NCI-H774 (cell line): Measurements from ENCODE around the gene YPEL2.
"Not testable (repeated sequence)": the region's sequence is repeated elsewhere in the genome, so short reads cannot be mapped to it uniquely, and the experiment has no call there.

ENCODE experiments used
- DNase-seq: peaks from one replicate; lab custom pipeline; 2025; lab: John Stamatoyannopoulos, UW

The YPEL2 gene, protein sequence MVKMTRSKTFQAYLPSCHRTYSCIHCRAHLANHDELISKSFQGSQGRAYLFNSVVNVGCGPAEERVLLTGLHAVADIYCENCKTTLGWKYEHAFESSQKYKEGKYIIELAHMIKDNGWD

GRCh38 chr17:59331129-59331928, at the start of gene YPEL2:
Gene YPEL2 (plus strand): TSS chr17:59331655. CDS start chr17:59353410, 21,755 bp downstream.
- DNase-seq: peak; percentile 94

GRCh38 chr17:59284317-59284716, 47.1 kb upstream of the YPEL2 start:
- no peak for DNase-seq

GRCh38 chr17:59287452-59287851, 44.0 kb upstream of the YPEL2 start:
- no peak for DNase-seq

DNA sequence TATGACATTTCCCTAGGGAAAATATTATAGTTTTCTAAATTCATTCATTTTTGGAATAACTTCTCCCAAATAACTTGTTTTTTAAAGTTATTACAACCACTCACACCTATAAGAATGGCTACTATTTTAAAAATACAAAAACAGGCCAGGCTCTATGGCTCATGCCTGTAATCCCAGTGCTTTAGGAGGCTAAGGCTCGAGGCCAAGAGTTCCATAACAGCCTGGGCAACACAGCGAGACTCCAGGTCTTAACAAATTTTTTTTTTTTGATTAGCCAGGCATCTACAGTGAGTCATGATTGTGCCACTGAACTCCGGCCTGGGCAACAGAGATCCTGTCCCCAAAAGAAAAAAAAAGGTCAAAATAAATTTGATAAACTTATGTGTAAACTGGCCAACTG, 43.6 kb upstream of the YPEL2 start:
- DNase-seq: no peak

DNA sequence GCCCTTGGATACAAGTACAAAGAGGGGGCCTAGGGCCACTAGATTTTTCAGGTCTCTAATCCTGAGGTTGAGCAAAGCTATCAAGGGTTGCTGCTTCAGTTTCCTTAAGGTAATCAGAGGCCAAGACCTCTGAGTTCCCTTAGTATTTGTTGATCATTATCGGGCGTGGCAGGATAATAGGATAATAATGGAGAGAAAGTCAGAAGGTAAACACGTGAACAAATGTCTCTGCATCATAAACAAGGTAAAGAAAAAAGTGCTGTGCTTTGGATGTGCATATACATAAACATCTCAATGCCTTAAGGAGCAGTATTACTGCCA, 41.5 kb upstream of the YPEL2 start:
- no peak for DNase-seq

DNA sequence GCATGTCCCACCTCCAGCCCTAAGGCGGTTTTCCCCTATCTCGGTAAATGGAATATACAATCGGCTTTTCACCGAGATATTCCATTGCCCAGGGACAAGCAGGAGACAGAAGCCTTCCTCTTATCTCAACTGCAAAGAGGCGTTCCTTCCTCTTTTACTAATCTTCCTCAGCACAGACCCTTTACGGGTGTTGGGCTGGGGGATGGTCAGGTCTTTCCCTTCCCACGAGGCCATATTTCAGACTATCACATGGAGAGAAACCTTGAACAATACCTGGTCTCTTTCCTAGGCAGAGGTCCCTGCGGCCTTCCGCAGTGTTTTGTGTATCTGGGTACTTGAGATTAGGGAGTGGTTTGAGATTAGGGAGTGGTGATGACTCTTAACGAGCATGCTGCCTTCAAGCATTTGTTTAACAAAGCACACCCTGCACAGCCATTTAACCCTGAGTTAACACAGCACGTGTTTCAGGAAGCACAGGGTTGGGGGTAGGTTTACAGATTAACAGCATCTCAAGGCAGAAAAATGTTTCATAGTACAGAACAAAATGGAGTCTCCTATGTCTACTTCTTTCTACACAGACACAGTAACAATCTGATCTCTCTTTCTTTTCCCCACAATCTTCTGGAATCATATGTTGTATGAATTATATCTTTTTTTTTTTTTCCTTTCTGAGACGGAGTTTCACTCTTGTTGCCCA, 41.0 kb upstream of the YPEL2 start:
- peak; percentile 50 for DNase-seq

GRCh38 chr17:59292174-59292523, 39.3 kb upstream of the YPEL2 start:
- no peak for DNase-seq

GRCh38 chr17:59296190-59296589, 35.3 kb upstream of the YPEL2 start:
- DNase-seq: no peak

DNA sequence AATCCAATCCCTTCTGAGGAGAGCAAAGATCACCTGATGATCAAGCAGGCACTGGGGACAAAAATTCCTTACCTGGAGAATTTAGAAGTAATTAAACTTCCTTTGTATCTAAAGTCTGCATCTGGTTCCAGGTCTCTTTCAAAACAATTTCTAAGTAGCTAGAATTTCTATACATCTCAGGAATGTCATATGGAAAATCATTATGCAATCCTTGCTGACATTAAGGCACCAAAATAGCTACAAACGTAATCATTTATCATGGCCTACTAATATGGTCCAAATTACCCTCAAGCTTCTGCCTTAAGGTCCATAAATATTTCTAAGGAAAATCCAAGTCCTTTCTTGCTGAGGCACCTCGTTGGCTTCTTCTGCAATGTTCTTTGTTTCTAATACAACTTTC, 32.9 kb upstream of the YPEL2 start:
- no peak for DNase-seq

DNA sequence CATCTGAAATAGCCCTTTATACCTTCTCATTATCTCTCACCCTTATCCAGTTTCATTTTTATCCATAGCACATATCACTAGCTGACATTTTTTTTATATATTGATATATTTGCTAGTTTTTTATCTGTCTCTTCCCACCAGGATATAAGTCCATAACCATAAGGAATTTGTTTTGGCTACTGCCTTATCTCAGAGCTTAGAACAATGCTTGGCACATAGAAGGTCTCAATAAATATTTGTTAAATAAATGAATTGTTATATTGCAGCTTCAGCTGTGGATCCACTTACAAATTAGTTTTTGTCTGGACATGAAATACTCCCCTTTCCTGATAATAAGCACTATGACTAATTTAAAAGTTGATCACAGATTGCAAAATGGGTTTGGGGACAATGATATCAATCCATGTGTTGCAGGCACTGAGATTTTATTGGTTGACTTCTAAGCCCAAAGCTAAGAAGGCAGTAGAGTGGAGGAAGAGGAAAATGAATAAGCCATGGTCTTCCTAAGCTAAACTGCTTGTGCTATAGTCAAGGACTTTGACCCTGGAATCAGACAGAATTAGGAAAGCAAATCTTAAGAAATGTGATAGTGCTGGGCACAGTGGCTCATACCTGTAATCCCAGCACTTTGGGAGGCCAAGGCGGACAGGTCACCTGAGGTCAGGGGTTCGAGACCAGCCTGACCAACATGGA, 31.9 kb upstream of the YPEL2 start:
- no peak for DNase-seq

DNA sequence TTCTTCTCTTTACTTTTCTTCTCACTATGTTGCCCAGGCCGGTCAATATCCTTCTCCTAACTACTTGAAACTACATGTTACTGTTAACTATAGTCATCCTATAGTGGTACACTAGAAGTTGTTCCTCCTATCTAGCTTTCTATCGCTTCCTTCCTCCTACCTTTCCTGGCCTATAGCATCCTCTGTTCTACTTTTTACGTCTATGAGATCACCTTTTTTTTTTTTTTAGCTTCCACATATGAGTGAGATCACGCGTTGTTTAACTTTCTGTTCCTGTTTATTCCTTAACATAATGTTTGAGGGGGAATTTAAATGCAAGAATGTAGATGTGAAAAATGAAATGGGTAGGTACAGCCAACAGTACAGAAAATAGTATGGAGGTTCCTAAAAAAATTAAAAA, 30.5 kb upstream of the YPEL2 start:
- no peak for DNase-seq

GRCh38 chr17:59304811-59305210, 26.6 kb upstream of the YPEL2 start:
- no peak for DNase-seq

DNA sequence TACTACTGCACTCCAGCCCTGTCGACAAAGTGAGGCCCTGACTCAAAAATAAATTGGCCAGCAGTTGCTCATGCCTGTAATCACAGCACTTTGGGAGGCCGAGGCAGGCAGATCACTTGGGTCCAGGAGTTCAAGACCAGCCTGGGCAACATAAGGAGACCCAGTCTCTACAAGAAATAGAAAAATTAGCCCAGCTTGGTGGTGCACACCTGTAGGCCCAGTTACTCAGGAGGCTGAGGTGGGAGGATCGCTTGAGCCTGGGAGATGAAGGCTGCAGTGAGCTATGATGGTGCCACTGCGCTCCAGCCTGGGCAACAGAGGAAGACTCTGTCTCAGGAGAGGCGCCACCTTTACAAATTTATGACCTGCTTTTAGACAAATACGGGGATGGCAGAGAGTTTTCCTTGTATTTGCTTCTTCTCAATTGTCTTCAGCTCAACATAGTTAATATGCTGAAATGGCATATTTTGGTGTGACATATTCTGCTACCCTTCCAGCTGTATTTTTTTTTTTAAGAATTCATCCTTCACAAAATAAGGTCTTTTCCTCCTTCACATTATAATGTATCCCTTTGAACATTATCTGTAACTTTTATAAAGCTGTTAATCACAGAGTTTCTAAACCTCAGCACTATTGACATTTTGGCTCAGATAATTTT, 21.1 kb upstream of the YPEL2 start:
- DNase-seq: no peak

DNA sequence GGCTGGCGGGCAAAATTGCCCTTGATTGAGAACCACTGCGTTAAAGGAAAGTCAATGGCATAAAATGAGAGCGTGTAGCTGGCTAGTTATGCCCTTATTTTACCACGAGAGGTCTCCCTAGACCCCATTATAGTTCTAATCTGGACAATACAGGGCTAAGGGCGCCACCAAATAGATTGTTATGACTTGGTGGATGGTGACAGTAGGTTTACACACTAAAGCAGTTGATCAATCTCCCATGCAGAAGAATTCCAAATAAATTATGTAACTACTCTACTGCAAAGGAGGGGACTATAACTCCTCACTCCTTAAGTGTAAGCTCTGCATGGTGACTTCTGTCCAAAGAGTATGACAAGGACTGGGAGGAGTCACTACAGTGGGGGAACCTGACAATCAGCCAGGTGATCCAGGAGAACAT, 20.4 kb upstream of the YPEL2 start:
- peak; percentile 76 for DNase-seq

- DNase-seq: not testable (repeated sequence)
These were observed 19.9 kb upstream of the YPEL2 start for GRCh38 chr17:59311521-59311920.

- DNase-seq: no peak
These were observed 15.6 kb upstream of the YPEL2 start for GRCh38 chr17:59315866-59316265.

DNA sequence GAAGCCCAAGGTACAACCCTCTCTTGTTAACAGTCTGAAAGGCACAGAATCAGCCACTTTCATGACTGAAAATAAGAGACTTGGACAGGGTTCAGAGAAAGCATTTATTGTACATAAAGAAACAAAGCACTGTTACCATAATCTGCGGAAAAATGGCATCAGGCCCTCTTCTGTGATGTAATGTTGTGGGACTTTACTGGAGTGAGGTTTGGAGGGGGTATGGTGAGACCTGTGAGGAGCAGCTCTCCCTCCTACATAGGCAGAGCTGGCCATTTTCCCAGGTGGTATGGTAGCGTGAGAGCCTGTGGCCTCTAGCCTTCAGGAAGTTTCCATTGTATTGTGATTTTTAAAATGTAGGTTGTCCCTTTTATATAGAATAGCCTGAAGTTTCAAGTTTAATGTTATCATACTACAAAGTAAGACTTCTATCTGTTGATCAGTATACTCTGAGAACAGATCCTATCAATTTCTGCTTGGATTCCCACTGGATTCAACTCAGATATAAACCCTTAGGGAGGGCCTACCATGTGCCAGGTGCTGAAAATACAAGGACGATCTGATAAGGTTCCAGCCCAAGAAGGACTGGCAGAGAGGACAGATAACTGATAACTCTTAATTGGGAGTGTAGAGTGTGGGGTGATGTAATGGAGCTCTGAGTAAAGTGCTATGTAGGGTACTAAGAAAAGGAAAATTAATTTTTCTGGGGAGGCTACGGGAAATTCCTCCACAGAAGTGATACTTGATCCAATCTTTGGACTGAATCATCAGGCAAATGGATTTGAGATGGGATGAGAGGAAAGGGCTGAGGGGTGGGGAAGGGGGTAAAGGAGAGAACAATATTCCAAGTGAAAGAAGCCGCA, 4.1 kb upstream of the YPEL2 start:
- no peak for DNase-seq

DNA sequence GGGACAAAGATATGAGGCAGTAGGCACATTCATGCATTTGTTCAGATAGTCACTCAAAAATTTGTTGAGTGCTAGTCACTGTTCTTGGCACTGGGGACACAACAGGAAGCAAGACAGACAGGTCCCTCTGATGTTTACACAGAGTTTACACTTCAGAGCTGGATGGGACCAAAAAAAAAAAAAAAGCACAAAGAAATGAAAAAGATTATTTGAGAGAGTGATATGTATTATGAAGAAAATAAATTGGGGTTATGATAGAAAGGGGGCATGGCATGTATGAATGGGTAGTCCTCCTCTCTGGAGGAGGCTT, 3.5 kb upstream of the YPEL2 start:
- DNase-seq: no peak

DNA sequence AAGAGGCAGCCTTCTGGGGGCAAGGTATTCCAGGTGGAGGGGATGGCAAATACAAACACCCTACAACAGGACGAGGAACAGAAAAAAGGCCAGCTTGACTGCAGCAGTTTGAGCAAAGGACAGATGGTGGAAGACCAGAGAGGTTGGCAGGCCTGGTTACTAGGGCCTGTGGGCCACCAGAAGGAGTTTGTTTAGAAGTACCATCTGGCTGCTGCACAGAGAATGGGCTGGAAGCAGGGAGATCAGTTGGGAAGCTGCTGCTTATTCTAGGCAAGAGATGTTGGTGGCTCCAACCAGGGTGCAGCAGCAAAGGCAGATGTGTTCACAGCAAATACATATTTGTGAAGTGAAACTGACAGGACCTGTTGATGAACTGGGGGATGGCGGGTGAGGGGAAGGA, 2.9 kb upstream of the YPEL2 start:
- no peak for DNase-seq

DNA sequence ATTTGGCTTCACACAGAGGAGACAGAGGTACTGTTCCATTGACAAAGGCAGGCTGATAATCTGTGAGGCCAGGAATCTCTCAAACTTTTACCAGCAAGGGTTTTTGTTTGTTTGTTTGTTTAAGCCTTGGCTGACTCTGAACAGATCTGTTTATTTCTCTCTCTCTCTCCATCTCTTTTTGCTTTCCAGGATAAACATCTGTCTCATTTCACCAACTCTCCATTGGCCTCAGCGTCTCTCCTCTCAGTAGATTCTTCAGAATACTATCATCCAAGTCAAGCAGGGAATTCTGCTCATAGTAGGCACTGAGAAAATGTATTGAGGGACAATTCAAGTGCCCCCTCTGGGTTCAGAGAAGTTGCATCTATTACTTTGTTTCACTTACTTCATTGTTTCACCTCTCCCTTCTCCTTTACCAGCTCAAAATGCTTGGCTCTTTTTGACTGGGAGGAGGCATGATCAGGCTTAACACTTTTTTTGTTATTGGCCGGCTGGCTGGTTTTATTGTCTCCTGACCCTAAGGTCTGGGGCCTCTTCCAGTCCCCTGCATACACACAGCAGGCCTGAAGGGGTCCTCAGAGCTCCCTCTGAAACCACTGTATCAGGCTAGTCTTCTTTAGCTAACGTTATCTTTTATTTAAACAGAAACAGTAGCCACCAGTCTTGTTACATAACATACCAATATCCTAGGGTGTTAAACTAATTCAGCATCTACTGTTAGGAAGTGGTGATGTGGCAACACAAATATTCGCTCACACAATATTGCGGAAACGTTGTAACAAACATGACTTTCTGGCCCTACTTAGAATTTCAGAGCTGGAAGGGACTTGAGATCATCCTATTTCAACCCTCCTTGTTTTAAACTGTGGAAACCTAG, 2.0 kb upstream of the YPEL2 start:
- DNase-seq: peak; percentile 61
